HCT116 (cell line): ENCODE results near the gene TNFSF8. TPM values are rescaled to one million over a fixed set of nuclear protein-coding genes. Genes with fewer than 3 reads are reported as not detected.

Experiments used
- ATAC-seq: fragments of 200-7000 bp; cut with Tn5 transposase; 2 replicates; pipeline ENCODE4 v1.9.1; 2020; ENCODE audit warnings: mild to moderate bottlenecking, moderate library complexity
- BruUV-seq: library from RNA; stranded (reverse); fragments of 400-500 nt; replicated peaks from 2 replicates; lab custom pipeline; 2021; lab: Mats Ljungman, UMichigan
- CTCF ChIA-PET: fragments of 300-600 bp; sonication (Branson Sonifier 250); formaldehyde crosslinking; loops from one replicate; lab custom pipeline; 2021; ENCODE audit warnings: antibody characterized with exemption; lab: Charles Lee
- POLR2A ChIA-PET: fragments of 300-600, 350-600 bp; sonication (Branson Sonifier 250); formaldehyde crosslinking; loops from one replicate; lab custom pipeline; 2021; ENCODE audit warnings: antibody characterized with exemption; lab: Charles Lee
- RAD21 ChIA-PET, 2 experiments: fragments of 300-600 bp; sonication (Branson Sonifier 250); formaldehyde crosslinking; loops; one replicate each; lab custom pipeline; 2023; ENCODE audit warnings: low total read pairs in 2 of 2; ENCODE audit not compliant: uncharacterized antibody in 2 of 2, unreplicated experiment in 2 of 2, low non-redundant PET in 1 of 2; lab: Charles Lee
- DNase-seq: peaks from one replicate; pipeline ENCODE4 v3.0.0-alpha.2; 2010; ENCODE audit warnings: low read depth, low spot score
- H2AFZ ChIP-seq: fragments of 200-600 bp; shearing (Covaris generic), sonication (generic); 2 replicates; pipeline ENCODE4 v1.6.1; 2017; ENCODE audit warnings: low read depth, mixed run types, mixed read lengths, antibody characterized with exemption, low read length; ENCODE audit not compliant: poor library complexity, severe bottlenecking
- H3K27ac ChIP-seq: 2 replicates; pipeline ENCODE4 v1.5.1; 2012; ENCODE audit warnings: low read depth, low read length
- H3K27me3 ChIP-seq: fragments of 200-600 bp; sonication (generic); 2 replicates; pipeline ENCODE4 v1.6.1; 2016; ENCODE audit warnings: mixed run types, low read length, mixed read lengths; ENCODE audit not compliant: insufficient read depth
- H3K36me3 ChIP-seq, 2 experiments: fragments of 200-500 bp in 1 of 2; fragments of 200-600 bp in 1 of 2; sonication (Bioruptor generic) in 1 of 2; sonication (generic) in 1 of 2; 2 replicates each; pipeline versions ENCODE4 v1.5.1 to v1.6.1; 2014 to 2016; ENCODE audit warnings: low read length in 2 of 2, inconsistent platforms in 1 of 2, mixed read lengths in 1 of 2, mixed run types in 1 of 2; ENCODE audit not compliant: insufficient read depth in 2 of 2, control insufficient read depth in 1 of 2
- H3K4me1 ChIP-seq, 2 experiments: fragments of 200-600 bp in 1 of 2; sonication (generic) in 1 of 2; 2 replicates each; pipeline versions ENCODE4 v1.5.1 to v1.6.1; 2012 to 2017; ENCODE audit warnings: low read length in 2 of 2, inconsistent platforms in 1 of 2, mild to moderate bottlenecking in 1 of 2, mixed read lengths in 1 of 2, mixed run types in 1 of 2, moderate library complexity in 1 of 2; ENCODE audit not compliant: insufficient read depth in 2 of 2, control insufficient read depth in 1 of 2
- H3K4me2 ChIP-seq: fragments of 200-600 bp; sonication (generic); 2 replicates; pipeline ENCODE4 v1.6.1; 2017; ENCODE audit warnings: mixed run types, low read length, mixed read lengths
- H3K4me3 ChIP-seq, 2 experiments: fragments of 200-600 bp in 1 of 2; sonication (generic) in 1 of 2; replicated peaks in 1 of 2; 2 replicates each; pipeline ENCODE4 v1.5.1; 2011 to 2016; ENCODE audit warnings: low read length in 2 of 2, control low read depth in 1 of 2, low read depth in 1 of 2, mild to moderate bottlenecking in 1 of 2, mixed read lengths in 1 of 2, mixed run types in 1 of 2
- H3K79me2 ChIP-seq: fragments of 200-600 bp; sonication (generic); 2 replicates; pipeline ENCODE4 v1.6.1; 2017; ENCODE audit warnings: mild to moderate bottlenecking, mixed run types, low read length, moderate library complexity, mixed read lengths; ENCODE audit not compliant: insufficient read depth
- H3K9ac ChIP-seq: fragments of 200-600 bp; sonication (generic); 2 replicates; pipeline ENCODE4 v1.6.1; 2016; ENCODE audit warnings: low read length, mixed read lengths
- H3K9me2 ChIP-seq: fragments of 200-600 bp; sonication (generic), shearing (Covaris generic); 2 replicates; pipeline ENCODE4 v1.6.1; 2017; ENCODE audit warnings: mixed run types, mild to moderate bottlenecking, moderate library complexity; ENCODE audit not compliant: insufficient read depth
- H3K9me3 ChIP-seq, 2 experiments: fragments of 200-500 bp in 1 of 2; fragments of 200-600 bp in 1 of 2; sonication (Bioruptor generic) in 1 of 2; sonication (generic) in 1 of 2; 2 replicates each; pipeline ENCODE4 v1.6.1; 2014 to 2017; ENCODE audit warnings: low read length in 2 of 2, mixed read lengths in 2 of 2, inconsistent platforms in 1 of 2, low read depth in 1 of 2, mild to moderate bottlenecking in 1 of 2, mixed run types in 1 of 2, moderate library complexity in 1 of 2; ENCODE audit not compliant: control insufficient read depth in 1 of 2, insufficient read depth in 1 of 2
- H4K20me1 ChIP-seq: fragments of 200-600 bp; sonication (generic), shearing (Covaris generic); 2 replicates; pipeline ENCODE4 v1.6.1; 2017; ENCODE audit warnings: mixed run types, mild to moderate bottlenecking, moderate library complexity; ENCODE audit not compliant: insufficient read depth
- CBX3 ChIP-seq: IDR thresholded peaks from 2 replicates; pipeline ENCODE4 v1.6.1; 2012; ENCODE audit warnings: low read depth
- CEBPB ChIP-seq: IDR thresholded peaks from 2 replicates; pipeline ENCODE4 v1.6.1; 2012; ENCODE audit warnings: low read depth
- EGR1 ChIP-seq: IDR thresholded peaks from 2 replicates; pipeline ENCODE4 v1.6.1; 2012; ENCODE audit warnings: low read depth
- FOSL1 ChIP-seq: IDR thresholded peaks from 2 replicates; pipeline ENCODE4 v1.6.1; 2012; ENCODE audit warnings: low read depth
- MAX ChIP-seq: IDR thresholded peaks from 2 replicates; pipeline ENCODE4 v1.6.1; 2012
- POLR2A ChIP-seq: IDR thresholded peaks from 2 replicates; pipeline ENCODE4 v1.7.0; 2011; ENCODE audit warnings: borderline replicate concordance; ENCODE audit not compliant: insufficient read depth, insufficient read length; ENCODE audit errors: extremely low read depth
- POLR2AphosphoS5 ChIP-seq: IDR thresholded peaks from 2 replicates; pipeline ENCODE4 v1.6.1; 2011; ENCODE audit warnings: mild to moderate bottlenecking, low read depth, low read length, moderate library complexity
- REST ChIP-seq: IDR thresholded peaks from 2 replicates; pipeline ENCODE4 v1.6.1; 2012; ENCODE audit warnings: low read depth
- SIN3A ChIP-seq: IDR thresholded peaks from 2 replicates; pipeline ENCODE4 v1.6.1; 2012; ENCODE audit warnings: low read depth
- SRF ChIP-seq: IDR thresholded peaks from 2 replicates; pipeline ENCODE4 v1.6.1; 2012; ENCODE audit warnings: low read depth
- TCF7L2 ChIP-seq: IDR thresholded peaks from 2 replicates; pipeline ENCODE4 v1.7.0; 2011; ENCODE audit warnings: borderline replicate concordance, inconsistent platforms; ENCODE audit not compliant: insufficient read depth, insufficient read length; ENCODE audit errors: extremely low read depth
- ZFX ChIP-seq: fragments of 450-650 bp; IDR thresholded peaks from 2 replicates; pipeline ENCODE4 v1.6.1; 2017
- ZNF274 ChIP-seq: fragments of 200-500 bp; sonication (Bioruptor generic); IDR thresholded peaks from 2 replicates; pipeline ENCODE4 v1.6.1; 2014; ENCODE audit warnings: mild to moderate bottlenecking, low read depth, low read length, inconsistent platforms
- intact Hi-C: fragments of 100-400 bp; cut with micrococcal nuclease; formaldehyde crosslinking; loops from 2 replicates; pipeline ENCODE4 v1.10.0; 2022
- total RNA-seq: library from RNA; stranded (reverse); gene quantifications from one replicate; pipeline ENCODE4 v1.2.1, GENCODE V29; 2021; ENCODE audit not compliant: unreplicated experiment

The TNFSF8 gene
- total RNA-seq, 1 experiment from 2014 or later: not detected

- TF ChIP-seq POLR2AphosphoS5 (no peak), ZNF274 (no peak)
- no peak overlapping the region for H3K4me2 ChIP-seq
- no peaks in the 10 kb centered on the region for H3K9me2 ChIP-seq
- no peak overlapping the region for H3K27ac ChIP-seq
- DNase-seq: no peak
- H3K4me3 ChIP-seq: no peak overlapping the region
- no peaks in the 10 kb centered on the region for H3K9me3 ChIP-seq
- POLR2A ChIA-PET: no interaction called here
- CTCF ChIA-PET: no interaction called here
- no peaks in the 10 kb centered on the region for H3K36me3 ChIP-seq
- intact Hi-C loops: no loop called here
- ATAC-seq: no peak
- peaks cover 50% of the 10 kb centered on the region for H3K27me3 ChIP-seq
- no peaks in the 10 kb centered on the region for H4K20me1 ChIP-seq
- H3K4me1 ChIP-seq: no peaks in the 10 kb centered on the region
- no peak overlapping the region for H3K9ac ChIP-seq
- no TSS peak for BruUV-seq
- no peak overlapping the region for H2AFZ ChIP-seq
- H3K79me2 ChIP-seq: no peaks in the 10 kb centered on the region
- RAD21 ChIA-PET: no interaction called here
These were observed 2.1 kb upstream of the TNFSF8 start for GRCh38 chr9:114932502-114932901.

- no peaks in the 10 kb centered on the region for H4K20me1 ChIP-seq
- H3K79me2 ChIP-seq: no peaks in the 10 kb centered on the region
- intact Hi-C loops: no loop called here
- no peak overlapping the region for H3K27ac ChIP-seq
- no peak overlapping the region for H2AFZ ChIP-seq
- ATAC-seq (no peak), DNase-seq (no peak)
- H3K27me3 ChIP-seq: peaks cover 48% of the 10 kb centered on the region
- H3K4me2 ChIP-seq: no peak overlapping the region
- no TSS peak for BruUV-seq
- CTCF ChIA-PET: no interaction called here
- H3K4me3 ChIP-seq: no peak overlapping the region
- no peaks in the 10 kb centered on the region for H3K36me3 ChIP-seq
- POLR2A ChIA-PET: no interaction called here
- no peaks in the 10 kb centered on the region for H3K9me2 ChIP-seq
- no peaks in the 10 kb centered on the region for H3K9me3 ChIP-seq
- RAD21 ChIA-PET: no interaction called here
- TF ChIP-seq ZNF274 (no peak), SRF (no peak), REST (no peak), EGR1 (no peak), FOSL1 (no peak), TCF7L2 (no peak), SIN3A (no peak), CEBPB (no peak), CBX3 (no peak), POLR2A (no peak), MAX (no peak), ZFX (no peak)
- TF ChIP-seq, all 23 proteins: peak for 0
- no peak overlapping the region for H3K9ac ChIP-seq
- H3K4me1 ChIP-seq: no peaks in the 10 kb centered on the region
These were observed 1.0 kb upstream of the TNFSF8 start for GRCh38 chr9:114931407-114931806.
